ENCODE results near the gene LGI2. TPM values are rescaled to one million over a fixed set of nuclear protein-coding genes. Genes with fewer than 3 reads are reported as not detected.

The LGI2 gene
- total and polyA plus RNA-seq, 9 of the 15 experiments (the other 6 are each of a cell fraction or from before 2014, with no cell fraction given) = 0.03 to 0.07 TPM; not detected in 7

- TF ChIP-seq GTF2B (IDR thresholded peaks at IDR 0.05; ENCODE audit: extremely low read depth, insufficient read length) = no peak
- TF ChIP-seq KAT8 (IDR thresholded peaks at IDR 0.05; ENCODE audit: low read depth) = no peak
- TF ChIP-seq REST (IDR thresholded peaks at IDR 0.05; ENCODE audit: borderline replicate concordance) = no peak
- TF ChIP-seq REST (CRISPR knock-in tag; IDR thresholded peaks at IDR 0.05; ENCODE audit: low read depth) = no peak
- TF ChIP-seq SRSF9 (IDR thresholded peaks at IDR 0.05; ENCODE audit: borderline replicate concordance, low read depth, low read length) = no peak
- TF ChIP-seq CXXC5 (CRISPR knock-in tag; IDR thresholded peaks at IDR 0.05) = no peak
- TF ChIP-seq NELFE (IDR thresholded peaks at IDR 0.05; ENCODE audit: insufficient read depth, insufficient read length) = no peak
- no peak for TF ChIP-seq C11orf30 (IDR thresholded peaks at IDR 0.05; ENCODE audit: low read depth)
- no peak for TF ChIP-seq SRSF3 (IDR thresholded peaks at IDR 0.05; ENCODE audit: insufficient read depth, low read length)
- TF ChIP-seq STAG1 (CRISPR knock-in tag; IDR thresholded peaks at IDR 0.05; ENCODE audit: borderline replicate concordance) = no peak
- TF ChIP-seq YBX1 (IDR thresholded peaks at IDR 0.05) = no peak
- no peak for TF ChIP-seq ZC3H4 (CRISPR knock-in tag; IDR thresholded peaks at IDR 0.05; ENCODE audit: borderline replicate concordance)
- TF ChIP-seq ZNF124 (CRISPR knock-in tag; IDR thresholded peaks at IDR 0.05) = no peak
- no peak for TF ChIP-seq KDM4B (IDR thresholded peaks at IDR 0.05; ENCODE audit: borderline replicate concordance in 2 of 2, low read depth in 1 of 2)
- no peak for TF ChIP-seq EHMT2 (IDR thresholded peaks at IDR 0.05)
Measured at GRCh38 chr4:24978291-24979075, 52.3 kb downstream of the LGI2 start (continued).
